IPS-NIHi7 (cell line): ENCODE data around the gene EMP2.
"Not testable (repeated sequence)": the region's sequence is repeated elsewhere in the genome, so short reads cannot be mapped to it uniquely, and the experiment has no call there.

ENCODE experiments used
- DNase-seq: peaks from one replicate; pipeline ENCODE4 v3.0.0; 2012; ENCODE audit warnings: mixed read lengths; ENCODE audit errors: extremely low spot score

EMP2 gene

GRCh38 chr16:10521681-10522274 lies 58.6 kb downstream of the EMP2 start:
- DNase-seq = peak; percentile 76

GRCh38 chr16:10520869-10521578 lies 59.4 kb downstream of the EMP2 start:
- DNase-seq = no peak

GRCh38 chr16:10519929-10520868 lies 60.2 kb downstream of the EMP2 start:
- no peak for DNase-seq

GRCh38 chr16:10519297-10519696 lies 61.1 kb downstream of the EMP2 start:
- no peak for DNase-seq

GRCh38 chr16:10518479-10519041 lies 61.8 kb downstream of the EMP2 start:
- no peak for DNase-seq

GRCh38 chr16:10517868-10518267 lies 62.5 kb downstream of the EMP2 start:
- DNase-seq = no peak

- DNase-seq = peak; percentile 62
These were observed 65.9 kb downstream of the EMP2 start for GRCh38 chr16:10514369-10515055.

GRCh38 chr16:10511829-10512228 lies 68.6 kb downstream of the EMP2 start:
- DNase-seq = no peak

GRCh38 chr16:10510279-10510678 lies 70.1 kb downstream of the EMP2 start:
- DNase-seq = no peak

GRCh38 chr16:10509534-10510025 lies 70.8 kb downstream of the EMP2 start:
- DNase-seq = peak; percentile 85

- not testable (repeated sequence) for DNase-seq
These were observed 75.1 kb downstream of the EMP2 start for GRCh38 chr16:10505286-10505685.

- DNase-seq = no peak
These were observed 76.0 kb downstream of the EMP2 start for GRCh38 chr16:10504404-10504885.

- DNase-seq = no peak
These were observed 77.6 kb downstream of the EMP2 start for GRCh38 chr16:10502776-10503175.

GRCh38 chr16:10501016-10501607 lies 79.3 kb downstream of the EMP2 start:
- no peak for DNase-seq

- DNase-seq = no peak
These were observed 79.8 kb downstream of the EMP2 start for GRCh38 chr16:10500582-10500981.

GRCh38 chr16:10497132-10498101 lies 83.0 kb downstream of the EMP2 start:
- no peak for DNase-seq

- no peak for DNase-seq
These were observed 85.4 kb downstream of the EMP2 start for GRCh38 chr16:10495031-10495345.

- DNase-seq = no peak
These were observed 85.9 kb downstream of the EMP2 start for GRCh38 chr16:10494343-10495030.

GRCh38 chr16:10493276-10493675 lies 87.1 kb downstream of the EMP2 start:
- DNase-seq = no peak
